OCI-LY1 (cell line): ENCODE measurements around the gene ACER1.

ENCODE experiments used
- CTCF ChIP-seq: fragments of 200-600 bp; sonication (generic), shearing (Covaris generic); IDR thresholded peaks from 2 replicates; pipeline ENCODE4 v1.5.1; 2017; ENCODE audit warnings: mild to moderate bottlenecking, antibody characterized with exemption, low read length, moderate library complexity, mixed read lengths
- EZH2 ChIP-seq: fragments of 200-600 bp; sonication (generic), shearing (Covaris generic); IDR thresholded peaks from 2 replicates; pipeline ENCODE4 v1.8.0; 2017; ENCODE audit warnings: borderline replicate concordance, mixed run types, mild to moderate bottlenecking, antibody characterized with exemption, low read length, moderate library complexity, mixed read lengths

- no peak for TF ChIP-seq CTCF
- no peak for TF ChIP-seq EZH2
Observed at GRCh38 chr19:6352381-6353165, 19.2 kb upstream of the ACER1 start.
